Panc1 (cell line): ENCODE data around the gene FOXP4. TPM values are rescaled to one million over a fixed set of nuclear protein-coding genes. Genes with fewer than 3 reads are reported as not detected.

Source experiments
- ATAC-seq: fragments of 200-7000 bp; cut with Tn5 transposase; 2 replicates; pipeline ENCODE4 v1.9.1; 2020; ENCODE audit warnings: mild to moderate bottlenecking, moderate library complexity
- BruUV-seq: library from RNA; stranded (reverse); fragments of 400-500 nt; replicated peaks from 2 replicates; lab custom pipeline; 2021; lab: Mats Ljungman, UMichigan
- CTCF ChIA-PET: fragments of 300-600 bp; sonication (Branson Sonifier 250); formaldehyde crosslinking; loops from one replicate; lab custom pipeline; 2022; ENCODE audit warnings: antibody characterized with exemption; lab: Charles Lee
- POLR2A ChIA-PET: fragments of 300-600 bp; sonication (Branson Sonifier 250); formaldehyde crosslinking; loops from one replicate; lab custom pipeline; 2022; ENCODE audit warnings: antibody characterized with exemption; lab: Charles Lee
- DNase-seq: peaks from one replicate; pipeline ENCODE4 v3.0.0-alpha.2; 2010; ENCODE audit warnings: low read depth, low spot score
- H3K27ac ChIP-seq: 2 replicates; pipeline ENCODE4 v1.5.1; 2011; ENCODE audit warnings: mild to moderate bottlenecking, low read length, inconsistent platforms
- H3K27me3 ChIP-seq: fragments of 200-500 bp; sonication (Bioruptor generic); 2 replicates; pipeline ENCODE4 v1.6.0; 2014; ENCODE audit warnings: low read length, inconsistent platforms; ENCODE audit not compliant: control insufficient read depth, insufficient read depth
- H3K36me3 ChIP-seq: fragments of 200-500 bp; sonication (Bioruptor generic); 2 replicates; pipeline ENCODE4 v1.5.1; 2014; ENCODE audit warnings: inconsistent platforms, mild to moderate bottlenecking, low read length, moderate library complexity; ENCODE audit not compliant: control insufficient read depth, insufficient read depth
- H3K4me1 ChIP-seq: 2 replicates; pipeline ENCODE4 v1.5.1; 2011; ENCODE audit warnings: inconsistent platforms, mild to moderate bottlenecking, low read length, moderate library complexity; ENCODE audit not compliant: control insufficient read depth, insufficient read depth
- H3K4me3 ChIP-seq, 2 experiments: 2 replicates each; pipeline ENCODE4 v1.5.1; 2011 to 2012; ENCODE audit warnings: low read depth in 2 of 2, low read length in 2 of 2, mild to moderate bottlenecking in 2 of 2, inconsistent platforms in 1 of 2, moderate library complexity in 1 of 2
- H3K9me3 ChIP-seq: fragments of 200-500 bp; sonication (Bioruptor generic); 2 replicates; pipeline ENCODE4 v1.5.1; 2014; ENCODE audit warnings: low read depth, mild to moderate bottlenecking, inconsistent platforms, low read length, moderate library complexity; ENCODE audit not compliant: control insufficient read depth, insufficient read depth
- CTCF ChIP-seq: fragments of 450-650 bp; IDR thresholded peaks from 2 replicates; pipeline ENCODE4 v1.5.1; 2017; ENCODE audit warnings: mild to moderate bottlenecking
- POLR2AphosphoS5 ChIP-seq: IDR thresholded peaks from 2 replicates; pipeline ENCODE4 v1.6.1; 2012; ENCODE audit warnings: mild to moderate bottlenecking, low read depth, low read length, moderate library complexity
- REST ChIP-seq, 2 experiments: IDR thresholded peaks; 2 replicates each; pipeline ENCODE4 v1.6.1; 2011 to 2012; ENCODE audit warnings: low read depth in 2 of 2, control low read depth in 1 of 2, low read length in 1 of 2, mild to moderate bottlenecking in 1 of 2, moderate library complexity in 1 of 2; ENCODE audit not compliant: insufficient read depth in 1 of 2
- SIN3A ChIP-seq: IDR thresholded peaks from 2 replicates; pipeline ENCODE4 v1.6.1; 2012; ENCODE audit warnings: low read depth, mild to moderate bottlenecking, low read length, moderate library complexity, borderline replicate concordance; ENCODE audit not compliant: insufficient read depth
- TCF7L2 ChIP-seq: IDR thresholded peaks from 2 replicates; pipeline ENCODE4 v1.6.1; 2011; ENCODE audit warnings: mild to moderate bottlenecking, low read depth, low read length, inconsistent platforms
- in situ Hi-C: cut with HindIII; loops from 2 replicates; pipeline ENCODE4 v1.10.0; 2016; ENCODE audit warnings: low sequenced_read_pairs, low pct_unique_long_range_greater_than_20kb
- intact Hi-C: fragments of 100-400 bp; cut with micrococcal nuclease; formaldehyde crosslinking; loops from one replicate; pipeline ENCODE4 v1.10.0; 2022; ENCODE audit not compliant: unreplicated experiment
- total RNA-seq: library from RNA; stranded (reverse); gene quantifications from one replicate; pipeline ENCODE4 v1.2.1, GENCODE V29; 2021; ENCODE audit not compliant: unreplicated experiment

Gene FOXP4
- total RNA-seq, 1 experiment from 2014 or later = 30.4 TPM

- intact Hi-C loops = no loop called here
- TF ChIP-seq POLR2AphosphoS5 = no peak
- TF ChIP-seq SIN3A = no peak
- Histone ChIP-seq H3K4me3 (no peak overlapping the region), H3K4me1 (peaks cover 9% of the 10 kb centered on the region; the same call in 1 of the 2 replicates), H3K9me3 (no peaks in the 10 kb centered on the region), H3K36me3 (no peaks in the 10 kb centered on the region), H3K27ac (no peak overlapping the region), H3K27me3 (no peaks in the 10 kb centered on the region)
- ATAC-seq (no peak), DNase-seq (no peak)
- in situ Hi-C loops = no loop called here
- POLR2A ChIA-PET = no interaction called here
- CTCF ChIA-PET = no interaction called here
- BruUV-seq = no TSS peak
Observed at GRCh38 chr6:41539204-41539603, 7.0 kb upstream of the FOXP4 start.

GRCh38 chr6:41541364-41541763, 4.8 kb upstream of the FOXP4 start:
- CTCF ChIA-PET = no interaction called here
- POLR2A ChIA-PET = no interaction called here

More at GRCh38 chr6:41541364-41541763, 4.8 kb upstream of the FOXP4 start:
- no peak overlapping the region for H3K27ac ChIP-seq
- H3K36me3 ChIP-seq = no peaks in the 10 kb centered on the region; the same call in 1 of the 2 replicates
- H3K9me3 ChIP-seq = no peaks in the 10 kb centered on the region
- DNase-seq = no peak
- no peak overlapping the region for H3K4me3 ChIP-seq
- no TSS peak for BruUV-seq
- H3K27me3 ChIP-seq = no peaks in the 10 kb centered on the region
- intact Hi-C loops (no loop called here), in situ Hi-C loops (no loop called here)
- no peak for ATAC-seq
- TF ChIP-seq SIN3A (no peak), POLR2AphosphoS5 (no peak), TCF7L2 (no peak), CTCF (no peak), REST (IDR thresholded peaks at IDR 0.05; ENCODE audit: insufficient read depth in 1 of 2, low read depth in 2 of 2, low read length in 1 of 2) (no peak)
- peaks cover 9% of the 10 kb centered on the region; the same call in 1 of the 2 replicates for H3K4me1 ChIP-seq
